Lower leg skin (tissue), 3 donors: Measurements from ENCODE around the gene EPB41.

ENCODE experiments used
- POLR2A ChIP-seq, 2 donors: fragments of 450-650 bp; IDR thresholded peaks; one replicate each; pipeline ENCODE4 v1.6.1; 2016 to 2017; ENCODE audit warnings: antibody characterized with exemption in 2 of 2, mild to moderate bottlenecking in 1 of 2, moderate library complexity in 1 of 2
- TF ChIP-seq, protein P1 (sequence below), 3 donors: fragments of 450-650 bp; IDR thresholded peaks; one replicate each; pipeline ENCODE4 v1.5.1; 2016; ENCODE audit warnings: antibody characterized with exemption in 3 of 3, mild to moderate bottlenecking in 3 of 3, moderate library complexity in 2 of 3

DNA sequence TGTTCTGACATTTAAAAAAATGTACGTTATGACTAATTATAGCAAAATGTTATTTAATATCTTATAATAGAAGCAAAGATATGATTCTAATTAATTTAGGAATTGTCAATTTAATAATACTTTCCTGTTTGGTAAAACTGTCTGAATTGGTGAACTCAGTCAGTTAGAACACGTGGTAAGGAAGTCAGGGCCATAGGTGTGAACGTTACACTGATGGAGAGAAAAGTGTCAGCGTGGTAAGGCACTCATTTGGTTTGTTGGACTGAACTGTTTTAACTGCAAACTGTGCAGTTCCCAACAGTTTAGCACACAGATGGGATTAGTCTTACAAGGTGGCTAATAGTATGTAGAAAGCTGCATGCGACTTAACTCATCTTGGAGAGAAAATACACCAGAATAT is 102.9 kb downstream of the EPB41 start:
- TF ChIP-seq, protein P1, sequence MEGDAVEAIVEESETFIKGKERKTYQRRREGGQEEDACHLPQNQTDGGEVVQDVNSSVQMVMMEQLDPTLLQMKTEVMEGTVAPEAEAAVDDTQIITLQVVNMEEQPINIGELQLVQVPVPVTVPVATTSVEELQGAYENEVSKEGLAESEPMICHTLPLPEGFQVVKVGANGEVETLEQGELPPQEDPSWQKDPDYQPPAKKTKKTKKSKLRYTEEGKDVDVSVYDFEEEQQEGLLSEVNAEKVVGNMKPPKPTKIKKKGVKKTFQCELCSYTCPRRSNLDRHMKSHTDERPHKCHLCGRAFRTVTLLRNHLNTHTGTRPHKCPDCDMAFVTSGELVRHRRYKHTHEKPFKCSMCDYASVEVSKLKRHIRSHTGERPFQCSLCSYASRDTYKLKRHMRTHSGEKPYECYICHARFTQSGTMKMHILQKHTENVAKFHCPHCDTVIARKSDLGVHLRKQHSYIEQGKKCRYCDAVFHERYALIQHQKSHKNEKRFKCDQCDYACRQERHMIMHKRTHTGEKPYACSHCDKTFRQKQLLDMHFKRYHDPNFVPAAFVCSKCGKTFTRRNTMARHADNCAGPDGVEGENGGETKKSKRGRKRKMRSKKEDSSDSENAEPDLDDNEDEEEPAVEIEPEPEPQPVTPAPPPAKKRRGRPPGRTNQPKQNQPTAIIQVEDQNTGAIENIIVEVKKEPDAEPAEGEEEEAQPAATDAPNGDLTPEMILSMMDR (IDR thresholded peaks at IDR 0.05), result no peak
- no peak for TF ChIP-seq POLR2A (IDR thresholded peaks at IDR 0.05)
